ENCODE data around the gene ESPN.
"Not testable (repeated sequence)": the region's sequence is repeated elsewhere in the genome, so short reads cannot be mapped to it uniquely, and the experiment has no call there.

ESPN gene

DNA sequence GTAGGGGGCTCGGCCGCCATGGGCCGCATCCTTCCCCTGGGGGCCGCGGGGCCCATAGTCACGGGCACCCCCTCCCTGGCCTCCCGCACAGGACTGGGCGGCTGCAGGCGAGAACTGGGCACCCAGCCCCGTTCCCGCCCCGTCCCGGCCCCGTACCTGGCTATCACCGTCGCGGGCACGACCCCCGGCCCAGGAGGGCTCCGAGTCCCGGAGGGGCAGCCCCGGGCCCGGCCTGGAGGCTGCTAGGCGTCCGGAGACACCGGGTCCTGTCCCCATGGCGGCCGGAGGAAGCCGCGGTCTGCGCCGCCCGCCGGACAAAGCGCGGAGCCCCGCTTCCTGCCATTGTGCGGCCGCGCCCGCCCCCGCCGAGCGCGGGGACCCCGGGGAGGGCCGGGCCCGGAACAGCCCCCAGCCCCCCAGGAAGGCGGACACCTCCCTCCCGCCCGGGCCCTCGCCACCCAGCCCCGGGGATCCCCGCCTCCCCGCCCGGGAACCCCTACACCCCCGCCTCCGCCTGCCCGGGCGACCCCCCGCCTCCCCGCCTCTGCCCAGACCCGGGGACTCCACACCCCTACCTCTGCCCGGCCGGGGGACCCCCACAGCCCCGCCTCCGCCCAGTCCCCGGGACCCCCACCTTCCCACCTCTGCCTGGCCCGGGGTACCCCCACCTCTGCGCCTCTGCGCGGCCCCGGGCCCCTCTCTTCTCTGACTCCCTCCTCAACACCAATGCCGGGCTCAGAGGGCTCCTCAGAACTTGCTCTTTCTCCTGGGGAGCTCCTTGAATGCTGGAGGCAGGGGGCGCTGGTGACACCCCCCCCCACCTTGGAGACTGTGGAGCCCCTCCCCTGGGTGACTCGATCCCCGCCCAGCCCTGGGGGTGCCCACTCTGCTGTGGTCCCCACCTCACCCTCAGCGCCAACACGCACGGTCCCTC lies 60.9 kb downstream of the ESPN start:
- no peak for DNase-seq

GRCh38 chr1:6486433-6487011 lies 61.9 kb downstream of the ESPN start:
- DNase-seq = peak; percentile 94

GRCh38 chr1:6487804-6488484 lies 63.4 kb downstream of the ESPN start:
- no peak for DNase-seq

DNA sequence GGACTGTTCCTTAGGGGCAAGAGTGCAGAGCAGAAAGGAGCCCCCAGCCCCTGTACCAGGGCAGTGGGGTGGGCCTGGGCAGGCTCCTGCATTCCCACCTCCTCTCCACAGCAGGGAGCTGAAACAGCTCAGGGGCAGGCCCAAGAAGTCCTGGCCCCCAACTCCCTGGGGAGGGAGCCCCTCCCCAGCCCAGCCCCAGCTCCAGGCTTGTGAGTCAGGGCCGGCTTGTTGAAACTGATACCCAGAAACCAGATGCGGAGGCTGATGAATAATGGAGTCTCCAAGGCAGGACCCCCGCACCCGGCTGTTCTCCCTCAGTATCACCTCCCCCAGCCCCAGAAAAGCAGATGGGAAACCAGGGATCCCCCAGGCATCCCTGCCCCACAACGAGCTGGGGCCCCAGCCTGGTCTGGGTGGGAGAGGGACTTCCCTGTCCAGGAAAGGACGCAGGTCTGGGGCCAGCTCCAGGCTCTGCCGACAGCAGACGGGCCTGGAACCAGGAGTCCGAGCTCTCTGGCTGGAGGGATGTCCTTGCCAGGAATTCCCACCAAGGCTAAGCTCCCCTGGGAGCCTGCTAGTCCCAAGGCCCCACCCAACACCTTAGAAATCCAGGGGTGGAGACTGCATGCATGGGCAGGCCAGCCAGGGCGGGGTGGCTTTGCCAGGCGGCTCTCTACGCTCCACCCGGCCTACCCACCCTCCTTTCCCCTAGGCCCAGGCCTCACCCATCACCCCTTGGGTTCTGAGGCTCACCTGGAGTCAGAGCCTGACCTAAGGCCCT lies 64.2 kb downstream of the ESPN start:
- no peak for DNase-seq

DNA sequence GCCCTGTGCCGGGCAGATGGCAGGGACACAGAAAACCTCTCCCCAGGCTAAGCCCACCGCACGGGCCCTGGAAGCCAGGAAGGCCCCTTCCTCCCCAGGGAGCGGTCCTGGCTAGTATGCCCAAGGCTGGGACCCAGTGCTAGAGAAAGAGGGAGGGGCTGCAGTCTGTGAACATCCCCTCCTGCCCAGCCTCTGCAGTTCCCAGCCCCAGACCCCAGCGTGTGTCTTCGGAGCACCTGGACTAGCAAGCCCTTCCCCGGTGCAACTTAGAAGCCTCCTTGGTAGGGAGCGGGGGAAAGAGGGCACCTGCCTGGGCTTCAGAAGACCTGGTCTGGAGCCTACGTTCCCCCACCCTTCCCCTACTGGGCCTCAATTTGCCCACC lies 64.8 kb downstream of the ESPN start:
- no peak for DNase-seq

- peak; percentile 86 for DNase-seq
These were observed 65.2 kb downstream of the ESPN start for GRCh38 chr1:6489799-6490180.

DNA sequence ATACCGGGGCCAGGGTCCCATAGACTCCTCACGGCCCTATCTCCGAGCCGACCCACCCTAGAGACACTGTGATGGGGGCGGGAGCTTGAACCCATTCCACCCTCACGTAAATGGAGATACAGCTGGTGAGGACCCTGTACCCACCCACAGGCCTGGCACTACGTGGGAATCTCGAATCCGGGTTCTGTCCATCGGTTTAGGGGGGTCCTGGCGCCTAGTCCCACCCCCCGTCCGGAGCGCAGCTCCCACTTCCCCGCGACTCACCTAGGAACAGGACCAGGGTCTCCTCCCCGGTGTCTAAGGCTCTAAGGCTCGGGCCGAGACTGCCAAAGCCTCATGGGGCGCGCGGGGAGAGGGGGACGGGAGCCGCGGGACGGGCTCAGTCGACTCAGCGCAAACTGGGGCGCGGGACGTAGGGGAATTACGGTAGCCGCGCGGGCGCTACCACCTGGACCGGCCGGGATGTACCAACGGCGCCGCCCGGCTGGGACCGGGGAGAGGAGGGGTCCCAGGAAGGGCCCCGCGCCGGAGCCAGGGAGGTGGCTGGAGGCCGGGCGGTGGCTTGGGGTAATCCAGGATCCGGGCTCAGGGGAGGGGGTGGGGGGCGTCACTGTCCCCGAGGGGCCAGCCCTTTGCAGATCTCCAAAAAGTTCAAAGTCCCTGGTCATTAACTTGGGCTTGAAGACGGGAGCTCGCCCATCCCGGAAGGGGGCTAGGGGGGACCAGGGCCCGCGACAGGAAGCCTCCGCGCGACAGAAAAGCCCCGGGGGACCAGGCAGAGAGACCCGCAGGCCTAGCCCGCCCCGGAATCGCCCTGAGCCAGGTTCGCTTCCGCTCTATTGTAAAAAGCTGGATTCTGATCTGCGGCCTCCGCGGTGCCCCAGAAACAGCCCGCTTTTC lies 65.9 kb downstream of the ESPN start:
- peak; percentile 83 for DNase-seq

DNA sequence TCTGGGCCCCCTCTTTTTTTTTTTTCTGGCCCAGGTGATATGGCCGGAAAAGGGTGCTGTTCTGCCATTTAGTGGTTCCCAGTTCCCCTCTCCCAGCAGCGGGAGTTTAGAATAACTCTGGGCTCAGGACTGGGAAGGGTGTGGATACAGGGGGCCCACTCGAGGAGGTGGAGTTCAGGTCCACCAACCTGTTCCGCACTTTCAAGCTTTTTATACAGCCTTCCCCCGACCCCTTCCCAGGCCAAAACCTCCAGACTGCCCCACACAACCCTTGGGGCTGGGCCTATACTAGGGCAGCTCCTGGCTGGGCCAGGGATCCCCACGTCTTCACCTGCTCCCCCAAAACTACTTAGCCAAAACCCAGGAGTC lies 66.5 kb downstream of the ESPN start:
- no peak for DNase-seq

- DNase-seq = peak; percentile 35
These were observed 66.9 kb downstream of the ESPN start, which contains the start of gene PLEKHG5 for GRCh38 chr1:6491480-6491962. Gene PLEKHG5 (minus strand): TSS chr1:6491667. CDS start chr1:6477571, 14,096 bp downstream.

- no peak for DNase-seq
These were observed 67.4 kb downstream of the ESPN start for GRCh38 chr1:6491966-6492365.

- not testable (repeated sequence) for DNase-seq
These were observed 69.3 kb downstream of the ESPN start for GRCh38 chr1:6493834-6494223.

DNA sequence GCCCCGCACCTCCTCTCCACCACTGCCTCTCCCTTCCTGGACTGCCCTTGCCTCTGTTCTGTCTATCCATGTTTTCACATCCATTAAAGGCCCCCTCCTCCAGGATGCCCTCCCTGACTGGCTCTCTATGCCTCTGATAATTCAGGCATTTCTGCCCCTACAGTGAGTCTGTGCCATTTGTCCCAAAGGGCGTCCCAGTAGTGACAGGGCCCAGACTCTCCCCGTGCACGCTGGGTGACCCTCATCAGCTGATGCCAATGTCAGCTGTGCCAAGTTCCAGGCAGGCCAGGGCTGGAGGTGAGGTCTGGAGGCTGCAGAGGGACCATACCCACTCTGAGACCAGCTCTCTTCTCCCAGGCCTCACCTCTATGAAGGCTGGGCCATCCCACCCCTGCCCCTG lies 70.1 kb downstream of the ESPN start:
- DNase-seq = no peak

GRCh38 chr1:6495041-6495441 lies 70.5 kb downstream of the ESPN start:
- DNase-seq = no peak

DNA sequence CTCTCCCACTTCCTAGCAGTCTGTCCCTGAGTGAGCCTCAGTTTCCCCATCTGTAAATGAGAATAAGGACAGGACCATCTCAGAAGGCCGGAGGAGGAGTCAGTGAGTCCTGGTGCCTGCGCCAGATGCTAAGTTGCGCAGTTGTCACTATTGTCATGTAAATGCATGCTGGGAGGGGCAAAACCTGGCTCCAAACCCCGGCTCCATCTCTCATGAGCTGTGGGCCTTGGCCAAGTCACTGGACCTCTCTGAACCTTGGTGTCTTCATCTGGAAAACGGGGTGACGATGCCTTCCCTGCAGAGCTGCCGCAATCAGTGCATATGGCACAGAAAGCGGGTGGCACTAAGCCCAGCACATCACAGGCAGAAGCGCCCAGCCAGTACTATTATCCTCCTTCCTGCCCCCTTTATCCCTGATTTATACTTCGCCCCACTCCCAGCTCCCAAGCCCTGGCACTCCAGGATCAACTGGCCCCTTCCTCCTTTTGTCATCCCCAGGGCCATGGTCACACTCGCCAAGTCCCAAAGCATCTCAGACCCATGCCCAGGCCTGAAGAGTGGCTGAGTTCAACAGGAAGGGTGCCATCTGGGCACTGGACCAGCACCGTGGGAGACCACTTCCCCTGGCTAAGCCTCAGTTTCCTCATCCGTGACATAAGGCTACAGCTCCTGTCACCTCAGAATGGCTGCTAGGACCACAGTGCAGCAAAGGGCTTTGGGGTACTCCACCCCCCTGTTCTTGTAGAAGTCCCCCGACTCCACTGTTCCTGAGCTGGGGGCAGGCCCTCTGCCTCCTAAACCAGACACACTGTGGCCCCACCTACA lies 71.2 kb downstream of the ESPN start:
- DNase-seq = no peak

GRCh38 chr1:6496365-6496721 lies 71.8 kb downstream of the ESPN start:
- no peak for DNase-seq

DNA sequence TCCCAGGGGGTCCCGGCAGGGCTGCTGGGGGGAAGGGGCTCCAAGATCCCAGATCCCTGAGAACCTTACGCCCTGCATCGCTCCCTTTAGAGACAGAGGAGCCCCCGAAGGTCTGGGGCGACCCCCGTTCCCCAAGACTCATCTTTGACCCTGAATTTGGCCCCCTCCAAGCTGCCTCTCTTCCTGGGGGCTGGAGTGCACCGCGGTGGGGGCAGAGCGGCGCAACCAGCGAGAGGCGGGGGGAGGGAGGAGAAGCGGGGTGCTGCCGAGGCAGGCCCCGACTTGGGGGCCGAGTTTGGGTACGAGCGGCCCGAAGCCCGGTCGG lies 72.3 kb downstream of the ESPN start:
- DNase-seq = no peak

- peak; percentile 58 for DNase-seq
These were observed 72.8 kb downstream of the ESPN start for GRCh38 chr1:6497215-6497866.

DNA sequence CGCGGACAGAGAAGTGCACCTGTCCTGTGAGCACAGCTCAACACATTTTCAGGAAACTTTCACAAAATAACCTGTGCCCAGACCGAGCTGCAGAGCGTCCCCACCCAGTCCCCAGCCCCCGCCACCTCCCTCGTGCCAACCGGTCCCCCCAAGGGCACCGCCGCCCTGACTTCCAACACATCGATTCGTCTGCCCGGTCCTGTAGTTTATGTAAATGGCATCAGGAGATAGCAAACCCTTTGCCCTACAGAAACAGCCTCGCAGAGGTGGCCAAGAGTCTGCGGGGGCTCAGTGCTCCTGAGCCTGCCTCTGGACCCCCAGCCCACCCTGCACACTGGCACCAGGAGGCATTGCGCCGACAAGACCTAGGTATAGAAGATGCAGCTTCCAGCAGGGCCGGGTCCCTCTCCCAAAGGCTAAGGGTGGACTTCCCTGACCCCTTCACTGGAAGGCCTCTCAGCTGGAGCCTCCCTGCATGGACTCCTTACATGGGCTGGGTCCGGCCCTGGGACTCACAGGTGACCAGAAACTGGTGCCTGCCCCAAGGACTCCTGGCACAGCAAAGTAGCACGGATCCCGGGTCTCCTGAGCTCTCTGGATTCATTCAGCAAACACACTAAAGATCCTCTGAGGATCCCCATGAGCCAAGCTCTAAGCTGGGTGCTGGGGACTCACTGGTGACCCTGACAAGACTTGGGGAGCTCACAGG lies 73.4 kb downstream of the ESPN start:
- DNase-seq = no peak

GRCh38 chr1:6498576-6499111 lies 74.1 kb downstream of the ESPN start:
- DNase-seq = no peak

DNA sequence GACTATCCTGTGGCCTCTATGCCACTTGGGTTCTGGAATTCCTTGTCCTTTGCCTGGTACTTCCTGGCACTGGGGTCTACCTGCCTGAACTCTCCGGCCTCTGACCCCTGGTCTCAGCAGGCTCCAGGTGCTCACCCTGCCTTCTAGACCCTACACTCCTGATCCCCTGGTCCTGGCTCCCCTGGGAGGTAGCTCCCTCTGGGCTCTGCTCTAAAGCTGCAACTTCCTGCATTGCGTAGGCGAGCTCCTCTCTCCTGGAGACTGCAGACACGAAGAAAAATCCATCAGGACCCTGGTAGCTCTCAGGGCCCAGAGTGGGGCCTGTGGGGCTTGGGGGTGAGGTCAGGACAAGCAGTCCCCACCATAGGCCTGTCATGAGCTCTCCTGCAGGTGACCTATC lies 74.7 kb downstream of the ESPN start:
- no peak for DNase-seq

Measured in activated CD4-positive, alpha-beta T cell treated with anti-CD3 and anti-CD28 coated beads for 48 hours (primary cell).